ENCODE data around the gene OTOGL.

DNA sequence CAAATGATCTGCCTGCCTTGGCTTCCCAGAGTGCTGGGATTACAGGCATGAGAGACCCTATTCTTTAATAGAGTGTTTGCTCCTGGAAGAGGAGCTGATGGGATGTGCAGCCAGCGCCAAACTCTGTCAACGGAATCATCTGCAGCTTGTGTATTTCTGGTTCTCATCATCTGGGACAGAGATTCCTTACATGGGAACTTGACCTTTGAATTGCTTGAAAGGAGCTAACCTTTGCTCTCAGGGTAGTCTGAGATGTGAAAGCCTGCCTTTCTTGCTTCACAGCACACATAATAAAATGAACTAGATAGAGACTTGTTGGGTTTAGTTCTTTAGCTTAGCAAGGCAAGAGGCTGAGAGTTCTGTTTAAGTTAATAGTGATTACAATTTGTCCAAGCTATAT, 120.0 kb downstream of the OTOGL start:
- TF ChIP-seq FOXM1 (IDR thresholded peaks at IDR 0.05; ENCODE audit: borderline replicate concordance) (no peak), FOXA1 (IDR thresholded peaks at IDR 0.05) (no peak), TARDBP (IDR thresholded peaks at IDR 0.05) (no peak), HDGF (IDR thresholded peaks at IDR 0.05; ENCODE audit: borderline replicate concordance) (no peak)

All from HEK293T (cell line).